Putamen (tissue), 1 donor: ENCODE measurements around the gene ATG3.
"Not testable (repeated sequence)": the region's sequence is repeated elsewhere in the genome, so short reads cannot be mapped to it uniquely, and the experiment has no call there.

Source experiments
- DNase-seq: peaks from one replicate; pipeline ENCODE4 v3.0.0-alpha.2; 2016; ENCODE audit warnings: low spot score

The ATG3 gene

GRCh38 chr3:112498914-112499711, 62.6 kb downstream of the ATG3 start, which contains the start of gene BTLA:
BTLA (minus strand) TSS chr3:112499472; CDS start chr3:112499358, 114 bp downstream.
- no peak for DNase-seq

- no peak for DNase-seq
Observed at GRCh38 chr3:112497897-112498548, 63.7 kb downstream of the ATG3 start.

- DNase-seq = no peak
Observed at GRCh38 chr3:112496366-112497067, 65.2 kb downstream of the ATG3 start.

GRCh38 chr3:112494448-112494767, 67.4 kb downstream of the ATG3 start:
- DNase-seq = not testable (repeated sequence)

- DNase-seq = no peak
Observed at GRCh38 chr3:112492124-112492523, 69.6 kb downstream of the ATG3 start.

GRCh38 chr3:112491373-112491772, 70.4 kb downstream of the ATG3 start:
- DNase-seq = no peak

GRCh38 chr3:112489674-112490479, 71.9 kb downstream of the ATG3 start:
- no peak for DNase-seq

- DNase-seq = no peak
Observed at GRCh38 chr3:112486811-112487505, 74.8 kb downstream of the ATG3 start.

- no peak for DNase-seq
Observed at GRCh38 chr3:112484352-112484751, 77.4 kb downstream of the ATG3 start.

- no peak for DNase-seq
Observed at GRCh38 chr3:112482675-112483074, 79.1 kb downstream of the ATG3 start.
